Effector memory CD4-positive, alpha-beta T cell (primary cell): Measurements from ENCODE around the gene SRPK2.

Source experiments
- DNase-seq, 3 donors: peaks; one replicate each; pipeline ENCODE4 v3.0.0-alpha.2; 2020
- H3K27ac ChIP-seq: 2 replicates; pipeline ENCODE4 v1.7.0; 2013; ENCODE audit warnings: mild to moderate bottlenecking, low read length, moderate library complexity; ENCODE audit not compliant: insufficient read depth, poor library complexity, severe bottlenecking
- H3K27me3 ChIP-seq: replicated peaks from 2 replicates; pipeline ENCODE4 v1.7.0; 2013; ENCODE audit warnings: mild to moderate bottlenecking, low read length; ENCODE audit not compliant: insufficient read depth, control insufficient read depth, poor library complexity, severe bottlenecking
- H3K36me3 ChIP-seq: 2 replicates; pipeline ENCODE4 v1.7.0; 2013; ENCODE audit warnings: mild to moderate bottlenecking, low read length, moderate library complexity; ENCODE audit not compliant: control insufficient read depth, insufficient read depth
- H3K4me1 ChIP-seq: 2 replicates; pipeline ENCODE4 v1.7.0; 2013; ENCODE audit warnings: low read length, mild to moderate bottlenecking; ENCODE audit not compliant: control insufficient read depth, insufficient read depth, poor library complexity, severe bottlenecking
- H3K4me3 ChIP-seq: 2 replicates; pipeline ENCODE4 v1.7.0; 2013; ENCODE audit warnings: low read length, low read depth, mild to moderate bottlenecking; ENCODE audit not compliant: insufficient read depth, poor library complexity, severe bottlenecking
- H3K9me3 ChIP-seq: 2 replicates; pipeline ENCODE4 v1.7.0; 2013; ENCODE audit warnings: mild to moderate bottlenecking, low read length, moderate library complexity; ENCODE audit not compliant: control insufficient read depth

SRPK2 gene

DNA sequence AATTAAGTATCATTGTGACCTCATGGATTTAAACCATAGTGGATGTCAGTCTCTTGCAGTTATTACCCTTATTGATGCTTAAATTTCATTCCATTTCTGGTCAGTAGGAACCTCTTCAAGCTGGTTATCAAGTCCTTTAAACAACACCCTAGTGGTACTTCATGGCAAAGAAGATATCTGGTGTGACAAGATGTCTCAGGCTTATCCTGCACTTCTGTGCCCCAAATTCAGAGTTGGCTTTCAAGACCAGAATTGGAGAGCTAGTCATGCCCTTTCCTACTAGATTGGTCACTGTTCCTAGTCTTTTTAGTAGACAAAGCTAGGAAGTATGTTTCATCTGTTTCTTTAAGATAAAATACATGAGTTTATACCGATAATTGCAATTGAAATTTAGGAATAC lies 319.8 kb downstream of the SRPK2 start:
- H3K27ac ChIP-seq = no peak overlapping the region
- no peaks in the 10 kb centered on the region for H3K4me1 ChIP-seq
- H3K27me3 ChIP-seq = no peaks in the 10 kb centered on the region
- no peaks in the 10 kb centered on the region for H3K9me3 ChIP-seq
- H3K4me3 ChIP-seq = no peak overlapping the region
- DNase-seq = no peak
- peaks cover 61% of the 10 kb centered on the region for H3K36me3 ChIP-seq

DNA sequence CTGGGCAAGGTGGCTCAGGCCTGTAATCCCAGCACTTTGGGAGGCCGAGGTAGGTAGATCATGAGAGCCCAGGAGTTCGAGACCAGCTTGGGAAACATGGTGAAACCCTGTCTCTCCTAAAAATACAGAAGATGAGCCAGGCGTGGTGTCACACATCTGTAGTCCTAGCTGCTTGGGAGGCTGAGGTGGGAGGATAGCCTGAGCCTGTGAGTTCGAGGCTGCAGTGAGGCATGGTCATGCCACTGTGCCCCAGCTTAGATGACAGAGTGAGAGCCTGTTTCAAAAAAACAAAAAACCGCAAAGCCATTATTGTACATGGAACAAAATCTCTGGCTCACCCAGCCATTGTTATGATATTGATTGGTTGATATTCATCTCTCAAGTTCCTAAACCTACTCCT lies 321.0 kb downstream of the SRPK2 start:
- H3K4me3 ChIP-seq = no peak overlapping the region
- H3K4me1 ChIP-seq = no peaks in the 10 kb centered on the region
- no peak for DNase-seq
- no peak overlapping the region for H3K27ac ChIP-seq
- H3K9me3 ChIP-seq = no peaks in the 10 kb centered on the region
- H3K36me3 ChIP-seq = peaks cover 62% of the 10 kb centered on the region
- no peaks in the 10 kb centered on the region for H3K27me3 ChIP-seq
